Stimulated activated CD8-positive, alpha-beta memory T cell treated with anti-CD3 and anti-CD28 coated beads, Interleukin-15, amount 100 ng/mL, for 48 hours (primary cell): ENCODE measurements around the gene UBE2D3.

Experiments used
- DNase-seq, 2 donors: peaks; one replicate each; pipeline ENCODE4 v3.0.0-alpha.2; 2020; ENCODE audit warnings: low read depth in 2 of 2

Gene UBE2D3

DNA sequence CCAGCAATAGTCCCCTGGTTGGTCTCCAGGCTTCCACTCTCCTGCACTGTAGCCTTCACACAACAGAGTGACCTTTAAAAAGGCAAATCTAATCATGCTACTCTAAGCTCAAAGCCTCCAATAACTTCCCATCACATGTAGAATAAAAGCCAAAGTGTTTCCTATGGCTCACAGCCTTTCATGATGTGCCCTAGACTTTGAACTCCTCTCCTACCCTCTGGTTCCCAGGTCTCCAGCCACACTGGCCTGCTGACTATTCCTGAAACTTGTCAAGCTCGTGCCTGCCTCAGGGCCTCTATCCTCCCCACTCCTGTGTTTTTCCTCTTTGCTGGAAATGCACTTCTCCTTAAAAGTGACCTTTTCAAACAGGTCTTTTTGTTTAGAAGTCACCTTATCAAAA is 69.7 kb downstream of the UBE2D3 start:
- no peak for DNase-seq

DNA sequence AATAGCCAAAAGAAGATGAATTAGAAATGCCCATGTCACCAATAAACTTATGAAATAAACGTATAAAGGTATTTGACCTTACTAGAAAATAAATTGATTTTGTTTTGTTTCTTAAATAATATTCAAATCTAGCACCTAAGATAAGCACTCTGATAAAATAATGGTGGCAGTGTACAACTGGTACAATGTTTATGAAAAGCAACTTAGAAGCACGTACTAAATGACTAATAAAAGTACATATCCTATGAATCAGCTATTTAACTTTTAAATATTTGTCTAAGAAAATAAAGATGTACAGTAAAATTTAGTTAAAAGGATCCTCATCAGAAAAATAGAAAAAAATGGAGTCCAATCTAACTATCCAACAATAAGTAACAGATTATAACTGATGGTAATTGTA is 73.3 kb downstream of the UBE2D3 start:
- no peak for DNase-seq

DNA sequence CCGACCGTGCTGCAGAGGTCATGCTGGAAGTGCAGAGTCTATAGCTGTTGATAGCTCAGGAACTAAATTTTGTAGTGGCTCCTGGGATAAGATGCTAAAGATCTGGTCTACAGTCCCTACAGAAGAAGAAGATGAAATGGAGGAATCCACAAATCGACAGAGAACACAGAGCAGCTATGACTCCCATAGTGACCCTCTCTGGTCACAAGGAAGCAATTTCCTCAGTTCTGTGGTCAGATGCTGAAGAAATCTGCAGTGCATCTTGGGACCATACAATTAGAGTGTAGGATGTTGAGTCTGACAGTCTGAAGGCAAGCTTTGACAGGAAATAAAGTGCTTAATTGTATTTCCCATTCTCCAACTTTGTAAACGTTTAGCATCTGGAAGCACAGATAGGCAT is 75.4 kb downstream of the UBE2D3 start:
- no peak for DNase-seq
